WI38 (cell line): ENCODE measurements around the gene RUNX1.

Source experiments
- H3K4me3 ChIP-seq: 2 replicates; pipeline ENCODE4 v1.5.1; 2011; ENCODE audit warnings: low read depth, mild to moderate bottlenecking, control low read depth, low read length
- TF ChIP-seq, protein P1 (sequence below): IDR thresholded peaks from 2 replicates; pipeline ENCODE4 v1.5.1; 2012; ENCODE audit warnings: low read depth, mild to moderate bottlenecking, control low read depth, low read length

RUNX1 gene

DNA sequence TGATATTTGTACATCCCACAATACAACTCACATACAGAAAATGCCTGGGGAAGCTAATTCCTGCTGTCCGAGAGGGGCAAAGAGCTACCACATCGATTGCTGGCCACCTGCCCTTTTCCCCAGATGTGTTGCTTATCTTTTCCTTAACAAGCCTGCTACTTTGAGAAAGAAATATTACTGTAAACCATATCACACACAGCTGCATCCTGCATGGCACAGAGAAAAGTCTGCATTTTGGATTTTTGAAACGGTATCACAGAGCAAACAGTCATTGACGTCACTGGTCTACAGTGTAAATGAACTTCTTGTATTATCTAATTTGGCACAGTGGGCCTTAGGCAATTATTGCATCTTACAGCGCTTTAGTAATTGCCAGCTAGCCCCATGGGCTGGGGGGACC, 215.6 kb downstream of the RUNX1 start:
- TF ChIP-seq, protein P1, sequence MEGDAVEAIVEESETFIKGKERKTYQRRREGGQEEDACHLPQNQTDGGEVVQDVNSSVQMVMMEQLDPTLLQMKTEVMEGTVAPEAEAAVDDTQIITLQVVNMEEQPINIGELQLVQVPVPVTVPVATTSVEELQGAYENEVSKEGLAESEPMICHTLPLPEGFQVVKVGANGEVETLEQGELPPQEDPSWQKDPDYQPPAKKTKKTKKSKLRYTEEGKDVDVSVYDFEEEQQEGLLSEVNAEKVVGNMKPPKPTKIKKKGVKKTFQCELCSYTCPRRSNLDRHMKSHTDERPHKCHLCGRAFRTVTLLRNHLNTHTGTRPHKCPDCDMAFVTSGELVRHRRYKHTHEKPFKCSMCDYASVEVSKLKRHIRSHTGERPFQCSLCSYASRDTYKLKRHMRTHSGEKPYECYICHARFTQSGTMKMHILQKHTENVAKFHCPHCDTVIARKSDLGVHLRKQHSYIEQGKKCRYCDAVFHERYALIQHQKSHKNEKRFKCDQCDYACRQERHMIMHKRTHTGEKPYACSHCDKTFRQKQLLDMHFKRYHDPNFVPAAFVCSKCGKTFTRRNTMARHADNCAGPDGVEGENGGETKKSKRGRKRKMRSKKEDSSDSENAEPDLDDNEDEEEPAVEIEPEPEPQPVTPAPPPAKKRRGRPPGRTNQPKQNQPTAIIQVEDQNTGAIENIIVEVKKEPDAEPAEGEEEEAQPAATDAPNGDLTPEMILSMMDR, result no peak
- no peak overlapping the region for H3K4me3 ChIP-seq

DNA sequence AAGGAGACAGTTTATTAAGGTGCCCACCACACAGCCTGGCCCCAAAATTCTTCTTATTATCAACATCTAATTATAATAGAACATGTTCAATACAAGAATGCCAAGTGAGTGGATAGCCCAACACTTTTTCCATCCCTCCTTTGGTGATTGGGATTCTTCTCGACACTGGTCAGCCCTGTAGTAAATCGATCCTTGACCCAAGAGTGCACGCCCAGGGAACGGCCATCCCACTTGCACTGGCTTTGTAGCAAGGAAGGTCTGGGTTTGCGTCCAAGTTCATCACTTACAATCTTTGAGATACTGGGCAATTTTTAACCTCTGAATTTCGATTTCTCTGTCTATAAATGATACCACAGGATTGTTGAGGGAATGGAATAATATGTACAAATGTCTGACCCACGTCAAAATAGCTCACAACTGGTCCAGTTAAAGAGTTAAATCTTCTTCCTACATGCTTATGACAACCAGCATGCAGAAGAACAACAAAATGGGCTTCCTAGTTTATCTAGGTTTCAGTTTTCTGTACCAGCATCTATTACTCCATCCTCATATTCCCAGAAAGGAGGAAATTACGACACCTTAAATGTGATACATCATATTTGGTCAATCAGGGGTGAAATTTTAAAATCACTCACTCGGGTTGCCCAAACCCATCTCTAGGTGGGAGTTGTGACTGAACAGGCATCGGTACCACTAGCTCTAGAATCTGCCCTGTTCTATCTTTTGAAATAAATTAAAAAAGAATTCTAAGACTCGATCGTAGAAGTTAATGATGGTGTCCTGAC, 218.5 kb downstream of the RUNX1 start:
- TF ChIP-seq, protein P1, result no peak
- H3K4me3 ChIP-seq, result no peak overlapping the region

DNA sequence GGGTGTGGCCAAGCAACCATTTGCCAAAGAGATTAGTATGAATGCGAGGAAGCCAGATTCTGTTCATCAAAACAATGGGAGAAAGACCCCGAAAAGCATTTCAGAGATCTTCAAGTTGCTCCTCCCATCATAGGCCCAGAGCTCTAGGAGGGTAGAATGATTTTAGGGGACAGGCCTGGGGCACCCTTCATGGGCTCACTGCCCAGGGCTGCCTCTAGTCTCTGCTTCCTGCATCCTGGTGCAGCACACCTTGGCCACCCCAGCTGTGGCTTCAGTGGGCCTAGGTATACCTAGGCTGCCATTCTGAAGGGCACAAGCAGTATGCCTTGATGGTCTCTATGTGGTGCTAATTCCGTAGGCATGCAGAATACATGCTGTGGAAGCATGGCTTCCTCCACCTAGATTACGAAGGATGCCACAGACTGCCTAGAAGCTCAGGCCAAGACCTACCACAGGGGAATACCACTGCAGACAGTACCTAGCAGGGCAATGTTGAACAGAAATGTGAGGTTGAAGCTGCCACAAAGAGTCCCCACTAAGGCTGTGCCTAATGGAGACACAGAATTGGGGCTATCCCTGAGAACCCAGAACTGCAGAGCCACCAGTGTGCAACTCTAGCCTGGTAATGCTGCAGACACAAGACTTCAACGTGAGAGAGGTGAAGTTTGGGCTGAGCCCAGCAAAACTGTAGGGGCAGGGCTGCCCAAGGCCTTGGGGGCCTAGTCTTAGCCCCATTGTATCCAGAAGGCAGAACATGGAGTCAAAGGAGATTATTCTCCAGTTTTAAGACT, 221.5 kb downstream of the RUNX1 start:
- no peak overlapping the region for H3K4me3 ChIP-seq
- TF ChIP-seq, protein P1, result no peak

DNA sequence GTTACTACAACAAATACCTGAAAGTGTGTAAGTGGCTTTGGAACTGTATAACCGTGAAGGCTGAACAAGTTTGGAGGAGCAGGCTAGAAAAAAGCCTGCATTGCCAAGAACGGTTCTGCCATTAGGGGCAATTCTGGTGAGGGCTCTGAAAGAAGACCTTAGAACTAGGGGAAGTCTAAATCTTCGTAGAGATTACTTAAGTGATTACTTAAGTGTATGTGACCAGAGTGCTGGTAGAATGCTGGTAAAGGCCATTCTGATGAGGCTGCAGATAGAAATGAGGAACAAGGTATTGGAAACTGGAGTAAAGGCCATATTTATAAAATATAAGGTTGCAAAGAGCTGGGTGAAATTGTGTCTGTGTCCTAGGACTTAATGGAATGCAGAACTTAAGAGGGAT, 222.3 kb downstream of the RUNX1 start:
- H3K4me3 ChIP-seq, result no peak overlapping the region
- TF ChIP-seq, protein P1, result no peak

DNA sequence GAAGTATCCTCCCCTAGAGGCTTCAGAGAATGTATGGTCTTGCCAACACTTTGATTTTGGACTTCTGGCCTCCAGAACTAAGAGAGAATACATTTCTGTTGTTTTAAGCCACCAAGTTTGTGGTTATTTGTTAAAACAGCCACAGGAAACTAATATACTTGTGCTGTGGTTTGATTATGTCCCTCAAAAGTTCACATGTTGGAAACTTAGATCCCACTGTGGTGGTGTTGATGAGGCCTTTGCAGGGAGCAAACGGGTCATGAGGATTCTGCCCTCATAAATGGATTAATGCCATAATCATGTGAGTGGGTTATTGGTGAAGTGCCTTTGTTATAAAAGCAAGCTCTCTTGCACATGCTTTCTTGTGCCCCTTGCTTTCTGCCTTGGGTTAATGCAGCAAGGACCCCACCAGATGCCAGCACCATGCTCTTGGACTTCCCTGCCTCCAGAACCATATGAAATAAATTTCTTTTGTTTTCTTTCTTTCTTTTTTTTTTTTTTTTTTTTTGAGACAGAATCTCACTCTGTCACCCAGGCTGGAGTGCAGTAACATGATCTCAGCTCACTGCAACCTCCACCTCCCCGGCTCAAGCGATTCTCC, 223.1 kb downstream of the RUNX1 start:
- H3K4me3 ChIP-seq, result no peak overlapping the region
- TF ChIP-seq, protein P1, result no peak

DNA sequence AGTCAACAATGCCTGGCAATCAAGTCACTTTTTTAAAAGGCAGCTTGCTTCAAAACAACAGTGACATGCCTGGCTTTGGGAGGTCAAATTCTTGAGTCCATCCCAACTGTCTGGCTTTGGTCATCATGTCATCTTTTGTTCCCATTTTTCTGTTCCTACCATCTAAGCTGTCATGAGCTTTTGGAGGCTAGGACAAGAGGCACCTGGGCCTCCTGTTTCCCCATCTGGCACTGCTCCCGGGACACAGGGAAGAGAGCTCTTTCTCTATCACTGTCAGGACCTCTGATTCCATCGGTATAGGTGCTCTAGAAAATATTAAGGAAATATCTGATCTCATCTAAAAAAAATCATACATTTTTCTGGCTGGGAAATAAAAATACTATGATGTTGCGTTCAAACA, 224.0 kb downstream of the RUNX1 start:
- H3K4me3 ChIP-seq, result no peak overlapping the region
- TF ChIP-seq, protein P1, result no peak

DNA sequence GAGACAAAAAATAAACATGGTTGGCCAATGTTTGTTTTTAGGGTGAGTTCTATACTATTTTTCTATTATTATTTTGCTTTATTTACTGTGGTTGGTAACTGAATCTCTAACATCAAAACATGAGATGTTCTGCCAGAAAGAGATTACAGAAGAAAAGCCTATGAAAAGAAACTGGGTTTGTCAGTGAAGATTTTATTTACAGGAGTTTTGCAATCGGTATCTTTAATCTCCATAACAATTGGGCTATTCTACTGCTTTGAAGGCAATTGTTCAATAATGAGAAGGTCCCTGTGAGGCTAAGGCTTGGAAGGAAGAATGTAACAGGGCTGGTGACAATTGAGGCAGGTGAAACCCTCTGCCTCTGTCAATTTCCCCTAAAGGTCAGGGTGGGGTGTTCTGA, 224.8 kb downstream of the RUNX1 start:
- H3K4me3 ChIP-seq, result no peak overlapping the region
- TF ChIP-seq, protein P1, result no peak
